Measurements from ENCODE around the gene BLZF1.

- TF ChIP-seq CTCF (IDR thresholded peaks at IDR 0.05; ENCODE audit: insufficient read depth, low read length, poor library complexity, severe bottlenecking), result no peak
- no peak for TF ChIP-seq EZH2phosphoT487 (conservative IDR thresholded peaks at IDR 0.05; ENCODE audit: low read length)
Measured at GRCh38 chr1:169327875-169328274, 40.1 kb upstream of the BLZF1 start.
